Activated B cell treated with CpG ODN at 0.5 μM for 24 hours (primary cell): ENCODE measurements around the gene SHISA6. TPM values are rescaled to one million over a fixed set of nuclear protein-coding genes. Genes with fewer than 3 reads are reported as not detected.

Experiments
- ATAC-seq: fragments of 200-7000 bp; cut with Tn5 transposase; one replicate; pipeline ENCODE4 v1.10.0; 2021; ENCODE audit warnings: low read depth, mild to moderate bottlenecking, moderate library complexity
- CTCF ChIA-PET: fragments of 350-600 bp; sonication (Branson Sonifier 250); formaldehyde crosslinking; loops from one replicate; lab custom pipeline; 2021; ENCODE audit warnings: antibody characterized with exemption; lab: Charles Lee
- POLR2A ChIA-PET: fragments of 350-600 bp; sonication (Branson Sonifier 250); formaldehyde crosslinking; loops from one replicate; lab custom pipeline; 2021; ENCODE audit warnings: antibody characterized with exemption; lab: Charles Lee
- DNase-seq: peaks from one replicate; pipeline ENCODE4 v3.0.0; 2022
- H3K27ac Mint-ChIP-seq: one replicate; pipeline ENCODE4 v1.8.0; 2020; ENCODE audit warnings: mixed read lengths
- H3K27me3 Mint-ChIP-seq: one replicate; pipeline ENCODE4 v1.8.0; 2021; ENCODE audit warnings: mixed read lengths
- H3K36me3 Mint-ChIP-seq: one replicate; pipeline ENCODE4 v1.8.0; 2021; ENCODE audit warnings: low read depth, mixed read lengths
- H3K4me1 Mint-ChIP-seq: one replicate; pipeline ENCODE4 v1.8.0; 2021; ENCODE audit warnings: mixed read lengths
- H3K4me3 Mint-ChIP-seq: one replicate; pipeline ENCODE4 v1.8.0; 2020; ENCODE audit warnings: mild to moderate bottlenecking, mixed read lengths
- H3K9me3 Mint-ChIP-seq: one replicate; pipeline ENCODE4 v1.8.0; 2020; ENCODE audit warnings: mixed read lengths
- CTCF ChIP-seq: fragments of 200-600 bp; IDR thresholded peaks from one replicate; pipeline ENCODE4 v1.8.0; 2022; ENCODE audit warnings: antibody characterized with exemption, mild to moderate bottlenecking
- intact Hi-C: fragments of 100-400 bp; cut with micrococcal nuclease; formaldehyde crosslinking; loops from one replicate; pipeline ENCODE4 v1.15.1; 2024
- total RNA-seq: library from RNA; stranded (reverse); gene quantifications from 2 replicates; pipeline ENCODE4 v1.2.3, GENCODE V29; 2022

SHISA6 gene
- total RNA-seq, 1 donor from 2014 or later, result not detected

GRCh38 chr17:11454096-11454495, 213.1 kb downstream of the SHISA6 start:
- ChIA-PET CTCF (no interaction called here), POLR2A (no interaction called here)
- DNase-seq (no peak), ATAC-seq (no peak)
- Mint-ChIP-seq H3K27ac (no peak overlapping the region), H3K27me3 (no peaks in the 10 kb centered on the region), H3K36me3 (no peaks in the 10 kb centered on the region), H3K4me3 (no peak overlapping the region), H3K9me3 (peaks cover 5% of the 10 kb centered on the region), H3K4me1 (no peaks in the 10 kb centered on the region)
- intact Hi-C loops, result no loop called here
- no peak for TF ChIP-seq CTCF

GRCh38 chr17:11458279-11458678, 217.3 kb downstream of the SHISA6 start:
- TF ChIP-seq CTCF, result no peak
- Mint-ChIP-seq H3K9me3 (peaks cover 8% of the 10 kb centered on the region), H3K27me3 (no peaks in the 10 kb centered on the region), H3K36me3 (no peaks in the 10 kb centered on the region), H3K27ac (no peak overlapping the region), H3K4me1 (no peaks in the 10 kb centered on the region), H3K4me3 (no peak overlapping the region)
- ChIA-PET POLR2A (no interaction called here), CTCF (no interaction called here)
- ATAC-seq (no peak), DNase-seq (no peak)
- intact Hi-C loops, result no loop called here

GRCh38 chr17:11459861-11460331, 218.9 kb downstream of the SHISA6 start:
- peaks cover 6% of the 10 kb centered on the region for H3K9me3 Mint-ChIP-seq
- TF ChIP-seq CTCF, result no peak
- intact Hi-C loops, result no loop called here
- H3K27me3 Mint-ChIP-seq, result no peaks in the 10 kb centered on the region
- POLR2A ChIA-PET, result no interaction called here
- CTCF ChIA-PET, result no interaction called here
- H3K36me3 Mint-ChIP-seq, result no peaks in the 10 kb centered on the region
- H3K27ac Mint-ChIP-seq, result no peak overlapping the region
- DNase-seq (no peak), ATAC-seq (no peak)
- H3K4me3 Mint-ChIP-seq, result no peak overlapping the region
- H3K4me1 Mint-ChIP-seq, result no peaks in the 10 kb centered on the region

GRCh38 chr17:11461993-11462548, 221.1 kb downstream of the SHISA6 start:
- no peaks in the 10 kb centered on the region for H3K4me1 Mint-ChIP-seq
- ChIA-PET CTCF (no interaction called here), POLR2A (no interaction called here)
- peaks cover 6% of the 10 kb centered on the region for H3K9me3 Mint-ChIP-seq
- H3K27ac Mint-ChIP-seq, result no peak overlapping the region
- intact Hi-C loops, result no loop called here
- no peak for TF ChIP-seq CTCF
- H3K4me3 Mint-ChIP-seq, result no peak overlapping the region
- DNase-seq (no peak), ATAC-seq (no peak)
- no peaks in the 10 kb centered on the region for H3K36me3 Mint-ChIP-seq
- H3K27me3 Mint-ChIP-seq, result no peaks in the 10 kb centered on the region

GRCh38 chr17:11467639-11468038, 226.6 kb downstream of the SHISA6 start:
- peaks cover 5% of the 10 kb centered on the region for H3K9me3 Mint-ChIP-seq
- ChIA-PET POLR2A (no interaction called here), CTCF (no interaction called here)
- no peak for DNase-seq
- no peaks in the 10 kb centered on the region for H3K27me3 Mint-ChIP-seq
- no peak for TF ChIP-seq CTCF
- H3K4me3 Mint-ChIP-seq, result no peak overlapping the region
- H3K27ac Mint-ChIP-seq, result no peak overlapping the region
- no peaks in the 10 kb centered on the region for H3K36me3 Mint-ChIP-seq
- intact Hi-C loops, result no loop called here
- no peaks in the 10 kb centered on the region for H3K4me1 Mint-ChIP-seq
- no peak for ATAC-seq
